Ascending aorta (tissue), 2 donors: ENCODE measurements around the gene ANKRD44. TPM values are rescaled to one million over a fixed set of nuclear protein-coding genes. Genes with fewer than 3 reads are reported as not detected.

Experiments used
- DNase-seq, 2 donors: peaks; one replicate each; pipeline ENCODE4 v3.0.0-alpha.2; 2019; ENCODE audit warnings: low spot score in 2 of 2
- H3K27ac ChIP-seq, 2 donors: fragments of 200-600 bp; sonication (generic); one replicate each; pipeline ENCODE4 v1.5.1; 2016 to 2017; ENCODE audit warnings: mild to moderate bottlenecking in 1 of 2
- H3K27me3 ChIP-seq: fragments of 200-600 bp; sonication (generic); one replicate; pipeline ENCODE4 v1.5.1; 2017
- H3K36me3 ChIP-seq, 2 donors: fragments of 200-600 bp; sonication (generic); one replicate each; pipeline ENCODE4 v1.5.1; 2016
- H3K4me1 ChIP-seq, 2 donors: fragments of 200-600 bp; sonication (generic); one replicate each; pipeline ENCODE4 v1.5.1; 2016 to 2017; ENCODE audit warnings: mild to moderate bottlenecking in 1 of 2
- H3K4me3 ChIP-seq, 2 donors: fragments of 200-600 bp; sonication (generic); one replicate each; pipeline ENCODE4 v1.5.1; 2016 to 2017; ENCODE audit warnings: mild to moderate bottlenecking in 1 of 2
- H3K9me3 ChIP-seq, 2 donors: fragments of 200-600 bp; sonication (generic); one replicate each; pipeline ENCODE4 v1.5.1; 2016
- CTCF ChIP-seq, 3 experiments: fragments of 200-600 bp in 2 of 3; fragments of 450-650 bp in 1 of 3; sonication (generic) in 2 of 3; IDR thresholded peaks; one replicate each; pipeline ENCODE4 v1.5.1; 2016 to 2019; ENCODE audit warnings: antibody characterized with exemption in 3 of 3, mild to moderate bottlenecking in 1 of 3, moderate library complexity in 1 of 3
- intact Hi-C: fragments of 100-400 bp; cut with DNase I; formaldehyde crosslinking; loops from one replicate; pipeline ENCODE4 v1.15.1; 2023
- total RNA-seq: library from RNA; depleted of rRNA; stranded (reverse); fragments of >200 nt; gene quantifications from one replicate; pipeline ENCODE4 v1.1.0, GENCODE V29; 2016

The ANKRD44 gene
- total RNA-seq, 1 donor from 2014 or later = 66.3 TPM

GRCh38 chr2:196951973-196952372 lies 358.6 kb downstream of the ANKRD44 start:
- no peaks in the 10 kb centered on the region for H3K4me1 ChIP-seq
- no peak overlapping the region for H3K27ac ChIP-seq
- no peak for TF ChIP-seq CTCF (IDR thresholded peaks at IDR 0.05)
- no peak overlapping the region for H3K4me3 ChIP-seq
- H3K36me3 ChIP-seq = no peaks in the 10 kb centered on the region
- no peaks in the 10 kb centered on the region for H3K9me3 ChIP-seq
- intact Hi-C loops = no loop called here
- H3K27me3 ChIP-seq = no peaks in the 10 kb centered on the region
- no peak for DNase-seq

- H3K4me1 ChIP-seq = no peaks in the 10 kb centered on the region
- no peak for TF ChIP-seq CTCF (IDR thresholded peaks at IDR 0.05)
- intact Hi-C loops = no loop called here
Observed at GRCh38 chr2:196949116-196949515, 361.5 kb downstream of the ANKRD44 start.

GRCh38 chr2:196944570-196944969 lies 366.0 kb downstream of the ANKRD44 start:
- Histone ChIP-seq H3K4me3 (no peak overlapping the region), H3K9me3 (no peaks in the 10 kb centered on the region), H3K27me3 (no peaks in the 10 kb centered on the region), H3K4me1 (no peaks in the 10 kb centered on the region), H3K36me3 (no peaks in the 10 kb centered on the region), H3K27ac (no peak overlapping the region)
- no peak for DNase-seq
- no peak for TF ChIP-seq CTCF (IDR thresholded peaks at IDR 0.05)
- intact Hi-C loops = no loop called here

More at GRCh38 chr2:196949116-196949515, 361.5 kb downstream of the ANKRD44 start:
- DNase-seq = no peak
- no peaks in the 10 kb centered on the region for H3K27me3 ChIP-seq
- no peak overlapping the region for H3K4me3 ChIP-seq
- H3K36me3 ChIP-seq = no peaks in the 10 kb centered on the region
- no peak overlapping the region for H3K27ac ChIP-seq
- no peaks in the 10 kb centered on the region for H3K9me3 ChIP-seq

- DNase-seq = no peak
- Histone ChIP-seq H3K36me3 (no peaks in the 10 kb centered on the region), H3K27ac (no peak overlapping the region), H3K27me3 (no peaks in the 10 kb centered on the region), H3K4me3 (no peak overlapping the region), H3K4me1 (no peaks in the 10 kb centered on the region), H3K9me3 (no peaks in the 10 kb centered on the region)
- no peak for TF ChIP-seq CTCF (IDR thresholded peaks at IDR 0.05)
- intact Hi-C loops = no loop called here
Observed at GRCh38 chr2:196941398-196942078, 369.0 kb downstream of the ANKRD44 start.

DNA sequence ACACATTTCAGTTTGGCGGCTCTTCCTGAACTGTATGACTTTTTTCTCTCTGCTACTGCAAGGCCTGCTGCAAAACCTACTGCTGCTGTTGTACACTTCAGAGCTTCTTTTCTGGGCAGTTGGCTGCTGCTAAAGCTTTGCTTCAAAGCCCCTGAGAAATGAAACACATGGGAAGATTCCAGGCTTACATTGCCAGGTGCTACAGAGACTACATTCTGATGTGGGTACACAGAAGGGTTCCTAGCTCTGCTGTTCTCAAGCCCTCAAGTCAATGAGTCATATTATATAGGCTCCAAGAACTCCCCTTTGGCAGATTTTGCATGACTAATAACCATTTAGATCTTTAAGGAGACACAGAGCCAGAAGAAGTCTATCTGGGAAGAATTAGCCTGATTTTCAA lies 371.2 kb downstream of the ANKRD44 start:
- DNase-seq = no peak
- Histone ChIP-seq H3K4me1 (no peaks in the 10 kb centered on the region), H3K27me3 (no peaks in the 10 kb centered on the region), H3K27ac (no peak overlapping the region), H3K36me3 (no peaks in the 10 kb centered on the region), H3K4me3 (no peak overlapping the region), H3K9me3 (no peaks in the 10 kb centered on the region)
- no peak for TF ChIP-seq CTCF (IDR thresholded peaks at IDR 0.05)
- intact Hi-C loops = no loop called here

Other genes with a start within 250 kb of the ANKRD44 start
- 88.6 TPM for gene SF3B1, start 124.2 kb upstream of the ANKRD44 start, total RNA-seq
- 6.0 TPM for gene COQ10B, start 142.8 kb upstream of the ANKRD44 start, total RNA-seq
- gene HSPD1, start 189.1 kb upstream of the ANKRD44 start, total RNA-seq = 110 TPM
- gene HSPE1, start 189.6 kb upstream of the ANKRD44 start, total RNA-seq = 72.7 TPM
- 29.2 TPM for gene MOB4, start 205.3 kb upstream of the ANKRD44 start, total RNA-seq